DOHH2 (cell line): ENCODE results near the gene TBCD.

ENCODE experiments used
- CTCF ChIP-seq: fragments of 200-600 bp; sonication (generic); IDR thresholded peaks from one replicate; pipeline ENCODE4 v1.5.1; 2014; ENCODE audit warnings: antibody characterized with exemption, mild to moderate bottlenecking, low read depth, low read length; ENCODE audit not compliant: poor library complexity, severe bottlenecking
- EZH2phosphoT487 ChIP-seq: fragments of 200-600 bp; sonication (generic); IDR thresholded peaks from 2 replicates; pipeline ENCODE4 v1.6.1; 2017; ENCODE audit warnings: borderline replicate concordance, mild to moderate bottlenecking, antibody characterized with exemption, low read length, moderate library complexity, mixed read lengths

- no peak for TF ChIP-seq CTCF
- no peak for TF ChIP-seq EZH2phosphoT487
Measured at GRCh38 chr17:82901856-82902255, 150.0 kb downstream of the TBCD start.
